Measurements from ENCODE around the gene RABL2A. TPM values are rescaled to one million over a fixed set of nuclear protein-coding genes. Genes with fewer than 3 reads are reported as not detected.
A peak's percentile ranks its signal among the peaks of the same experiment; 100 is the strongest.
"Not testable (repeated sequence)": the region's sequence is repeated elsewhere in the genome, so short reads cannot be mapped to it uniquely, and the experiment has no call there.

The RABL2A gene
- total RNA-seq, 1 donor from 2014 or later: 8.9 TPM

GRCh38 chr2:113597164-113597563, 29.9 kb upstream of the RABL2A start:
- H3K27me3 ChIP-seq (ENCODE audit: control insufficient read depth in 3 of 3, insufficient read depth in 3 of 3, low read length in 3 of 3); H3K4me3 ChIP-seq (ENCODE audit: low read length in 3 of 3); H3K9ac ChIP-seq (ENCODE audit: low read depth in 1 of 3, low read length in 3 of 3): not testable (repeated sequence)

GRCh38 chr2:113597572-113597971, 29.5 kb upstream of the RABL2A start:
- not testable (repeated sequence) for H3K36me3 ChIP-seq (ENCODE audit: control insufficient read depth in 3 of 3, insufficient read depth in 3 of 3, low read length in 3 of 3); H3K27me3 ChIP-seq (ENCODE audit: control insufficient read depth in 3 of 3, insufficient read depth in 3 of 3, low read length in 3 of 3); H3K27ac ChIP-seq (ENCODE audit: low read depth, low read length); H3K4me1 ChIP-seq (ENCODE audit: control insufficient read depth in 3 of 3, insufficient read depth in 3 of 3, low read length in 3 of 3); H3K9ac ChIP-seq (ENCODE audit: low read depth in 1 of 3, low read length in 3 of 3); H3K4me3 ChIP-seq (ENCODE audit: low read length in 3 of 3); H3K9me3 ChIP-seq (ENCODE audit: control insufficient read depth in 3 of 3, low read length in 3 of 3)

More at GRCh38 chr2:113597164-113597563, 29.9 kb upstream of the RABL2A start:
- H3K36me3 ChIP-seq (ENCODE audit: control insufficient read depth in 3 of 3, insufficient read depth in 3 of 3, low read length in 3 of 3); H3K9me3 ChIP-seq (ENCODE audit: control insufficient read depth in 3 of 3, low read length in 3 of 3); H3K4me1 ChIP-seq (ENCODE audit: control insufficient read depth in 3 of 3, insufficient read depth in 3 of 3, low read length in 3 of 3); H3K27ac ChIP-seq (ENCODE audit: low read depth, low read length): not testable (repeated sequence)

GRCh38 chr2:113598180-113598579, 28.9 kb upstream of the RABL2A start:
- not testable (repeated sequence) for H3K27me3 ChIP-seq (ENCODE audit: control insufficient read depth in 3 of 3, insufficient read depth in 3 of 3, low read length in 3 of 3); H3K4me1 ChIP-seq (ENCODE audit: control insufficient read depth in 3 of 3, insufficient read depth in 3 of 3, low read length in 3 of 3); H3K4me3 ChIP-seq (ENCODE audit: low read length in 3 of 3); H3K9ac ChIP-seq (ENCODE audit: low read depth in 1 of 3, low read length in 3 of 3); H3K9me3 ChIP-seq (ENCODE audit: control insufficient read depth in 3 of 3, low read length in 3 of 3); H3K36me3 ChIP-seq (ENCODE audit: control insufficient read depth in 3 of 3, insufficient read depth in 3 of 3, low read length in 3 of 3)
- peak overlapping the region; percentile 25 for H3K27ac ChIP-seq (ENCODE audit: low read depth, low read length)

- H3K36me3 ChIP-seq (ENCODE audit: control insufficient read depth in 3 of 3, insufficient read depth in 3 of 3, low read length in 3 of 3); H3K4me3 ChIP-seq (ENCODE audit: low read length in 3 of 3); H3K27me3 ChIP-seq (ENCODE audit: control insufficient read depth in 3 of 3, insufficient read depth in 3 of 3, low read length in 3 of 3); H3K4me1 ChIP-seq (ENCODE audit: control insufficient read depth in 3 of 3, insufficient read depth in 3 of 3, low read length in 3 of 3); H3K9me3 ChIP-seq (ENCODE audit: control insufficient read depth in 3 of 3, low read length in 3 of 3); H3K9ac ChIP-seq (ENCODE audit: low read depth in 1 of 3, low read length in 3 of 3): not testable (repeated sequence)
- peak overlapping the region; percentile 25 for H3K27ac ChIP-seq (ENCODE audit: low read depth, low read length)
These were observed 28.3 kb upstream of the RABL2A start for GRCh38 chr2:113598738-113599137.

- H3K9me3 ChIP-seq (ENCODE audit: control insufficient read depth in 3 of 3, low read length in 3 of 3); H3K9ac ChIP-seq (ENCODE audit: low read depth in 1 of 3, low read length in 3 of 3); H3K36me3 ChIP-seq (ENCODE audit: control insufficient read depth in 3 of 3, insufficient read depth in 3 of 3, low read length in 3 of 3); H3K4me1 ChIP-seq (ENCODE audit: control insufficient read depth in 3 of 3, insufficient read depth in 3 of 3, low read length in 3 of 3); H3K27me3 ChIP-seq (ENCODE audit: control insufficient read depth in 3 of 3, insufficient read depth in 3 of 3, low read length in 3 of 3); H3K4me3 ChIP-seq (ENCODE audit: low read length in 3 of 3): not testable (repeated sequence)
- H3K27ac ChIP-seq (ENCODE audit: low read depth, low read length): peak overlapping the region; percentile 7
These were observed 27.9 kb upstream of the RABL2A start for GRCh38 chr2:113599208-113599607.

- H3K4me1 ChIP-seq (ENCODE audit: control insufficient read depth in 3 of 3, insufficient read depth in 3 of 3, low read length in 3 of 3); H3K27ac ChIP-seq (ENCODE audit: low read depth, low read length); H3K4me3 ChIP-seq (ENCODE audit: low read length in 3 of 3); H3K9ac ChIP-seq (ENCODE audit: low read depth in 1 of 3, low read length in 3 of 3); H3K36me3 ChIP-seq (ENCODE audit: control insufficient read depth in 3 of 3, insufficient read depth in 3 of 3, low read length in 3 of 3); H3K27me3 ChIP-seq (ENCODE audit: control insufficient read depth in 3 of 3, insufficient read depth in 3 of 3, low read length in 3 of 3); H3K9me3 ChIP-seq (ENCODE audit: control insufficient read depth in 3 of 3, low read length in 3 of 3): not testable (repeated sequence)
These were observed 24.9 kb upstream of the RABL2A start for GRCh38 chr2:113602040-113602769.

GRCh38 chr2:113602869-113603466, 24.1 kb upstream of the RABL2A start:
- peak overlapping the region; percentile 80 to 89 (median 82) for H3K9ac ChIP-seq (ENCODE audit: low read depth in 1 of 3, low read length in 3 of 3)
- H3K27ac ChIP-seq (ENCODE audit: low read depth, low read length): peak overlapping the region; percentile 88
- no peaks in the 10 kb centered on the region for H3K9me3 ChIP-seq (ENCODE audit: control insufficient read depth in 3 of 3, low read length in 3 of 3)
- peak overlapping the region; percentile 76 to 86 (median 86) for H3K4me3 ChIP-seq (ENCODE audit: low read length in 3 of 3)
- no peaks in the 10 kb centered on the region for H3K36me3 ChIP-seq (ENCODE audit: control insufficient read depth in 3 of 3, insufficient read depth in 3 of 3, low read length in 3 of 3)
- H3K27me3 ChIP-seq (ENCODE audit: control insufficient read depth in 3 of 3, insufficient read depth in 3 of 3, low read length in 3 of 3): no peaks in the 10 kb centered on the region
- H3K4me1 ChIP-seq (ENCODE audit: control insufficient read depth in 3 of 3, insufficient read depth in 3 of 3, low read length in 3 of 3): peaks cover 0 to 4% (median 4%) of the 10 kb centered on the region in 3 donors

- H3K27ac ChIP-seq (ENCODE audit: low read depth, low read length): peak overlapping the region; percentile 88
- H3K36me3 ChIP-seq (ENCODE audit: control insufficient read depth in 3 of 3, insufficient read depth in 3 of 3, low read length in 3 of 3); H3K9me3 ChIP-seq (ENCODE audit: control insufficient read depth in 3 of 3, low read length in 3 of 3); H3K27me3 ChIP-seq (ENCODE audit: control insufficient read depth in 3 of 3, insufficient read depth in 3 of 3, low read length in 3 of 3); H3K4me1 ChIP-seq (ENCODE audit: control insufficient read depth in 3 of 3, insufficient read depth in 3 of 3, low read length in 3 of 3): not testable (repeated sequence)
- H3K4me3 ChIP-seq (ENCODE audit: low read length in 3 of 3): peak overlapping the region; percentile 76 to 86 (median 86)
- peak overlapping the region; percentile 80 to 89 (median 82) for H3K9ac ChIP-seq (ENCODE audit: low read depth in 1 of 3, low read length in 3 of 3)
These were observed 23.5 kb upstream of the RABL2A start for GRCh38 chr2:113603467-113604084.

GRCh38 chr2:113604085-113604477, 23.0 kb upstream of the RABL2A start:
- H3K4me1 ChIP-seq (ENCODE audit: control insufficient read depth in 3 of 3, insufficient read depth in 3 of 3, low read length in 3 of 3); H3K9me3 ChIP-seq (ENCODE audit: control insufficient read depth in 3 of 3, low read length in 3 of 3); H3K36me3 ChIP-seq (ENCODE audit: control insufficient read depth in 3 of 3, insufficient read depth in 3 of 3, low read length in 3 of 3); H3K27me3 ChIP-seq (ENCODE audit: control insufficient read depth in 3 of 3, insufficient read depth in 3 of 3, low read length in 3 of 3): not testable (repeated sequence)
- peak overlapping the region in 2 of 3 donors; percentile 65 to 69 for H3K4me3 ChIP-seq (ENCODE audit: low read length in 3 of 3)
- peak overlapping the region; percentile 65 for H3K27ac ChIP-seq (ENCODE audit: low read depth, low read length)
- peak overlapping the region in 2 of 3 donors; percentile 45 to 81 for H3K9ac ChIP-seq (ENCODE audit: low read depth in 1 of 3, low read length in 3 of 3)

- Histone ChIP-seq H3K27ac (ENCODE audit: low read depth, low read length) (peak overlapping the region; percentile 65), H3K9ac (ENCODE audit: low read depth in 1 of 3, low read length in 3 of 3) (peak overlapping the region in 1 of 3 donors; percentile 81)
- not testable (repeated sequence) for H3K4me1 ChIP-seq (ENCODE audit: control insufficient read depth in 3 of 3, insufficient read depth in 3 of 3, low read length in 3 of 3); H3K27me3 ChIP-seq (ENCODE audit: control insufficient read depth in 3 of 3, insufficient read depth in 3 of 3, low read length in 3 of 3); H3K36me3 ChIP-seq (ENCODE audit: control insufficient read depth in 3 of 3, insufficient read depth in 3 of 3, low read length in 3 of 3); H3K4me3 ChIP-seq (ENCODE audit: low read length in 3 of 3); H3K9me3 ChIP-seq (ENCODE audit: control insufficient read depth in 3 of 3, low read length in 3 of 3)
These were observed 22.4 kb upstream of the RABL2A start for GRCh38 chr2:113604661-113605060.
